HFFc6 (cell line): ENCODE data around the gene FAM240A. TPM values are rescaled to one million over a fixed set of nuclear protein-coding genes. Genes with fewer than 3 reads are reported as not detected.
A peak's percentile ranks its signal among the peaks of the same experiment; 100 is the strongest.

ENCODE experiments used
- DNase-seq: peaks from one replicate; pipeline ENCODE4 v3.0.0-alpha.2; 2018
- H3K27ac Mint-ChIP-seq: 2 replicates; pipeline ENCODE4 v1.8.0; 2020; ENCODE audit warnings: mild to moderate bottlenecking, mixed read lengths
- H3K27me3 Mint-ChIP-seq: 2 replicates; pipeline ENCODE4 v1.8.0; 2021; ENCODE audit warnings: mild to moderate bottlenecking, moderate library complexity, mixed read lengths; ENCODE audit not compliant: insufficient read depth
- H3K36me3 Mint-ChIP-seq: 2 replicates; pipeline ENCODE4 v1.8.0; 2021; ENCODE audit warnings: low read depth, mixed read lengths
- H3K4me1 Mint-ChIP-seq: 2 replicates; pipeline ENCODE4 v1.8.0; 2020; ENCODE audit warnings: low read depth, mixed read lengths
- H3K4me3 Mint-ChIP-seq: 2 replicates; pipeline ENCODE4 v1.8.0; 2020; ENCODE audit warnings: mild to moderate bottlenecking, moderate library complexity, mixed read lengths
- H3K9me3 Mint-ChIP-seq: 2 replicates; pipeline ENCODE4 v1.8.0; 2020; ENCODE audit warnings: mild to moderate bottlenecking, mixed read lengths
- total RNA-seq, 6 experiments: library from RNA; stranded (reverse); fragmentation: NEBNext Ultra II Directional; extraction: Animal tissue kit (Norgen Biotek cat#: 25700); gene quantifications; 2 replicates in 1 of 6; 3 replicates in 5 of 6; pipeline ENCODE4 v1.2.3, GENCODE V29; 2021
- TF ChIP-seq, protein P1 (sequence below): fragments of 200-600 bp; sonication (generic); IDR thresholded peaks from 2 replicates; pipeline ENCODE4 v1.5.0; 2021; ENCODE audit warnings: antibody characterized with exemption, mild to moderate bottlenecking

Gene FAM240A
- total RNA-seq, 6 experiments from 2014 or later: not detected

DNA sequence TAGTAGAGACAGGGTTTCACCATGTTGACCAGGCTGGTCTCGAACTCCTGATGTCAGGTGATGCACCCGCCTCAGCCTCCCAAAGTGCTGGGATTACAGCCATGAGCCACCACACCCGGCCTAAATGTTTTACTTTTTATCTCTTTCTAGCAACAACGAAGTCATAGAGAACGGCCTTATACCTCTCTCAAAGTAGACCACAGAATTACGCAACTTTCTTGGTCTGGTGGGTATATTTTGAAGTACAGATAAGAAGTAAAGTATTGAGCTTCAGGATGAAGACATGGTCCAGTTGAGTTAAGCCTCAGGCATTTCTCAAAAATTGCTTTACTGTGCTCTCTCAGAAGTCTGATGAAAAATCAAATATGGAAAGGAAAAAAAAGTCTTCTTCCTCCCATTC is 30.6 kb downstream of the FAM240A start:
- DNase-seq: no peak

DNA sequence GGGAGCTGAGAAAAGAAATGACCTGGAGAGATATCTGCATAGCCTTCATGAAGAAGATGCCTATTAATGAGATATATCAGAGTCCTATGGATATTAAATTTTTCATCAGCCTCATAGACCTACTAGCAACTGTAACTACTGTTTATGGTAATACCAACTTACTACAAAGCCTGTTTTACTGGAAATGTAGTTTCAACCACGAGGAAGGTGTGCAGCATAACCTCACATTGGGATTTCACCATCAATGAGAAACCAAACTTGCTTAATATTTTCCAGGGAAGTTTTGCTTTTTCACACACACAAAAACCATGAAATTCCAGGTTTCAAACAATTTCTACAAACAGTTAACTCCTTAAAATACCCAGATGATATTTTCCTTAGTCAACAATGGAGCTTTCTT is 31.4 kb downstream of the FAM240A start:
- Mint-ChIP-seq H3K27me3 (peaks cover 31% of the 10 kb centered on the region), H3K27ac (no peak overlapping the region), H3K36me3 (peaks cover 6% of the 10 kb centered on the region), H3K4me3 (no peak overlapping the region), H3K4me1 (peaks cover 11% of the 10 kb centered on the region), H3K9me3 (peaks cover 7% of the 10 kb centered on the region)
- no peak for DNase-seq
- TF ChIP-seq, protein P1, sequence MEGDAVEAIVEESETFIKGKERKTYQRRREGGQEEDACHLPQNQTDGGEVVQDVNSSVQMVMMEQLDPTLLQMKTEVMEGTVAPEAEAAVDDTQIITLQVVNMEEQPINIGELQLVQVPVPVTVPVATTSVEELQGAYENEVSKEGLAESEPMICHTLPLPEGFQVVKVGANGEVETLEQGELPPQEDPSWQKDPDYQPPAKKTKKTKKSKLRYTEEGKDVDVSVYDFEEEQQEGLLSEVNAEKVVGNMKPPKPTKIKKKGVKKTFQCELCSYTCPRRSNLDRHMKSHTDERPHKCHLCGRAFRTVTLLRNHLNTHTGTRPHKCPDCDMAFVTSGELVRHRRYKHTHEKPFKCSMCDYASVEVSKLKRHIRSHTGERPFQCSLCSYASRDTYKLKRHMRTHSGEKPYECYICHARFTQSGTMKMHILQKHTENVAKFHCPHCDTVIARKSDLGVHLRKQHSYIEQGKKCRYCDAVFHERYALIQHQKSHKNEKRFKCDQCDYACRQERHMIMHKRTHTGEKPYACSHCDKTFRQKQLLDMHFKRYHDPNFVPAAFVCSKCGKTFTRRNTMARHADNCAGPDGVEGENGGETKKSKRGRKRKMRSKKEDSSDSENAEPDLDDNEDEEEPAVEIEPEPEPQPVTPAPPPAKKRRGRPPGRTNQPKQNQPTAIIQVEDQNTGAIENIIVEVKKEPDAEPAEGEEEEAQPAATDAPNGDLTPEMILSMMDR: no peak

More for the DNA sequence above, 30.6 kb downstream of the FAM240A start:
- Mint-ChIP-seq H3K27me3 (peaks cover 31% of the 10 kb centered on the region), H3K36me3 (peaks cover 6% of the 10 kb centered on the region), H3K27ac (no peak overlapping the region), H3K9me3 (peaks cover 7% of the 10 kb centered on the region), H3K4me1 (peaks cover 11% of the 10 kb centered on the region), H3K4me3 (no peak overlapping the region)
- TF ChIP-seq, protein P1: no peak

DNA sequence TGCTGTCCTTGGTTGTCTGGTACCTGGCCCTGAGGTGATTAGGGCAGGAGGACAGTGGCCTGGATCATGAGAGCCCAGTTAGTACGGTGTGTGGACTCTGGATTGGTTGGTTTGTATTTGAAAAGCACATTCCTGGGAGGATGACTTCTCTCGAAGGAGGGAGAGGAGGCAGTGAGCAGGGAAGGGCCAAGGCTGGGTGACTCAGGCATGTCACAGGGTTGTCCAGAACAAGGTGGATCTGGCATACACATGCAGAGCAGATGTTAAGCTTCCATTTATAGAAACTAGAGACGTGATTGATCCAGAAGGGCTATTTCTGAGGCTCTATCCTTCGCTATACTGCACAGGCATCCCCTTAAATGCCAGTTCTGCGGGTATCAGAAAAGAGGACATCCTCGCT is 34.4 kb downstream of the FAM240A start:
- Mint-ChIP-seq H3K27ac (no peak overlapping the region), H3K4me3 (no peak overlapping the region), H3K36me3 (peaks cover under 1% of the 10 kb centered on the region; the same call in 1 of the 2 replicates), H3K27me3 (peaks cover 19% of the 10 kb centered on the region), H3K9me3 (peaks cover 2% of the 10 kb centered on the region), H3K4me1 (peaks cover 11% of the 10 kb centered on the region)
- TF ChIP-seq, protein P1: no peak
- peak; percentile 74 for DNase-seq

DNA sequence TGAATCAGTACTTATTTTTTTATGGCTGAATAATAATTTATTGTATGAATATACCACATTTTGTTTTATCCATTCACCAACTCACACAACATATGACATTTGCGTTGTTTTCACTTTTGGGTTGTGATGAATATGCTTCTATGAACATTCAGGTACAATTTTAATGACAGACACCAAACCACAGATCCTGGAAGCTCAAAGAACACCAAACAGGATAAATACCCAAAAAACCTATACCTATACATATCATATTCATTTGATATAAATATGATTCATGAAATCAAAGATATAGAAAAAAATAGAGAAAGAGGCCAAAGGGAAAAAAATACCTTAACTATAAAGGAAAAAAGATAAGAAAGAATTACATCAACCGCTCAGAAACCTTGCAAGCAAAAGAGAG is 35.8 kb downstream of the FAM240A start:
- H3K4me1 Mint-ChIP-seq: peaks cover 11% of the 10 kb centered on the region
- H3K9me3 Mint-ChIP-seq: peaks cover 11% of the 10 kb centered on the region
- H3K4me3 Mint-ChIP-seq: no peak overlapping the region
- H3K27ac Mint-ChIP-seq: no peak overlapping the region
- peaks cover 10% of the 10 kb centered on the region for H3K27me3 Mint-ChIP-seq
- H3K36me3 Mint-ChIP-seq: peaks cover 10% of the 10 kb centered on the region; the same call in 1 of the 2 replicates
- TF ChIP-seq, protein P1: no peak
- DNase-seq: no peak

DNA sequence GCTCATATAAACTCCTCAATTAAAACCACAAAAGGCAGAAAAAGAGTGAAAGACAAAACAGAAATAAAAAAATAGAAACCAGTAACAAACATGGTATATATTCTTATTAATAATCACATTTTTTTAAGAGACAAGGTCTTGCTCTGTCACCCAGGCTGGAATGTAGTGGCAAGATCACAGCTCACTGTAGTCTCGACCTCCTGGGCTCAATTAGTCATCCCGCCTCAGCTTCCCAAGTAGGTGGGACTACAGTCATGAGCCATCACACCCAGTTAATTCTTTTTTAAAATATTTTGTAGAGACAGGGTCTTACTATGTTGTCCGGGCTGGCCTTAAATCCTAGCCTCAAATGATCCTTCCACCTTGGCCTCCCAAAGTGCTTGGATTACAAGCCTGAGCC is 37.1 kb downstream of the FAM240A start:
- H3K36me3 Mint-ChIP-seq: peaks cover 10% of the 10 kb centered on the region; the same call in 1 of the 2 replicates
- no peak for DNase-seq
- peaks cover 11% of the 10 kb centered on the region for H3K4me1 Mint-ChIP-seq
- H3K27ac Mint-ChIP-seq: no peak overlapping the region
- peaks cover 13% of the 10 kb centered on the region for H3K27me3 Mint-ChIP-seq
- TF ChIP-seq, protein P1: no peak
- peaks cover 11% of the 10 kb centered on the region for H3K9me3 Mint-ChIP-seq
- H3K4me3 Mint-ChIP-seq: no peak overlapping the region

DNA sequence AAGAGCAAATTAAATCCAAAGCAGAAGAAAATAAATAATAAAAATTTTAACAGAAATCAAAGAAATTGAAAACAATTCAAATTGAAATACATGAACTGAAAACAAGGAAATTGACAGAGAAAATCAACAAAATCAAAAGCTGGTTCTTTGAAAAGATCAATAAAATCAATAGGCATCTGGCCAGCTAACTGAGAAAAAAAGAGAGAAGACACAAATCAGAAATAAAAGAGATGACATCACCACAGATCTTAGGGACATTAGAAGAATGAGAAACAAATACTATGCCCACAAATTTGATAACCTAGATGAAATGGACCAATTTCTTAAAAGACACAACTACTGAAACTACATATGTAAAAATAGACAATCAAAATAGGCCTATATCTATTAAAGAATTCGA is 38.8 kb downstream of the FAM240A start:
- H3K27me3 Mint-ChIP-seq: peaks cover 18% of the 10 kb centered on the region
- H3K4me3 Mint-ChIP-seq: no peak overlapping the region
- TF ChIP-seq, protein P1: no peak
- H3K36me3 Mint-ChIP-seq: peaks cover 10% of the 10 kb centered on the region; the same call in 1 of the 2 replicates
- H3K27ac Mint-ChIP-seq: no peak overlapping the region
- no peak for DNase-seq
- H3K4me1 Mint-ChIP-seq: peaks cover 11% of the 10 kb centered on the region
- H3K9me3 Mint-ChIP-seq: peaks cover 11% of the 10 kb centered on the region
